PFSK-1 (cell line): ENCODE measurements around the gene CYREN.

Experiments used
- FOXP2 ChIP-seq: optimal IDR thresholded peaks from 2 replicates; pipeline ENCODE3; 2011; ENCODE audit warnings: borderline replicate concordance, control low read depth, inconsistent platforms; ENCODE audit not compliant: insufficient read depth; ENCODE audit errors: extremely low read length, extremely low read depth
- POLR2AphosphoS5 ChIP-seq: IDR thresholded peaks from 2 replicates; pipeline ENCODE4 v1.6.1; 2012; ENCODE audit warnings: low read depth, mild to moderate bottlenecking, control low read depth, low read length, moderate library complexity
- REST ChIP-seq, 2 experiments: IDR thresholded peaks; 2 replicates each; pipeline versions ENCODE4 v1.6.1 to v1.8.0; 2011 to 2012; ENCODE audit warnings: low read depth in 2 of 2, low read length in 2 of 2, control low read depth in 1 of 2, inconsistent platforms in 1 of 2, mild to moderate bottlenecking in 1 of 2, moderate library complexity in 1 of 2; ENCODE audit not compliant: insufficient read depth in 1 of 2
- SIN3A ChIP-seq: IDR thresholded peaks from 2 replicates; pipeline ENCODE4 v1.6.1; 2012; ENCODE audit warnings: mild to moderate bottlenecking, low read length, moderate library complexity, borderline replicate concordance; ENCODE audit not compliant: insufficient read depth

DNA sequence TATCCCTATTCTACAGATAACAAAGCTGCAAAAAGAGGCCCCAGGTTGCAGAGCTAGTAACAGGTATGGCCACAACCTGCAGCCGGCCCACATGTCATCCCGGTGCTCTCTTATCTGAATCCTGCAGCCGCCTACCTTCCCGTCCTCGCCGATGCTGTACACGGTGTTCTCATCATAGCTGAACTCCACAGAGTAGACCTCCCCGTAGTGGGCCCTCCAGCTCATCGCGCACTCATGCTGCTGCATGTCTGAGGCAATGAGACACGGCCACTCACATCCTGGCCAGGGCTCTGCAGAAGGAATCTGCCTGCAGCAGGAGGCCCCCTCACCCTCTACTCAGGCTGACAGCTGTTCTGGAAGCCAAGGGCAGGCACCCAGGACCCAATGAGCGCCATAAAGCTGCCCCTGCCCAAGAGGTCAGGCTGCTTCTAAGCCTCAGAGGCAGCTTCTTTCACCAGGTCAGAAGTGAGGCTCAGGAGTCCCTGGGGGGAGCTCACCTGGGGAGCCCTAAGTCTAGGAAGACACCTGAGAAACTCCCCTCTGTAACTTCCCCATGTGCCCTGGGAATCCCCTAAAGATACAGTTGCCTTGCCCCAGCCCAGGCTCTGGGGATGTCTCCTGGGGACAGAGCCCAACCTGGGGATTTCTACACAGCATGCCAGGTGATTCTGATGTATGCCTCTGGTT is 17.9 kb upstream of the CYREN start:
- TF ChIP-seq POLR2AphosphoS5 (no peak), REST (IDR thresholded peaks at IDR 0.05; ENCODE audit: insufficient read depth in 1 of 2, low read depth in 2 of 2, low read length in 2 of 2) (no peak), FOXP2 (no peak), SIN3A (no peak)
